SK-N-SH (cell line): Measurements from ENCODE around the gene MACROD1. TPM values are rescaled to one million over a fixed set of nuclear protein-coding genes. Genes with fewer than 3 reads are reported as not detected.

ENCODE experiments used
- CTCF ChIA-PET: fragments of 300-600, 350-600 bp; formaldehyde crosslinking; extraction: SDS; loops from one replicate; lab custom pipeline; 2021; lab: Yijun Ruan, JAX
- POLR2A ChIA-PET: fragments of 350-600 bp; sonication (Branson Sonifier 250); formaldehyde crosslinking; extraction: SDS; loops from one replicate; lab custom pipeline; 2020; ENCODE audit warnings: antibody characterized with exemption, inconsistent platforms; lab: Yijun Ruan, JAX
- DNase-seq: peaks from one replicate; pipeline ENCODE4 v3.0.0; 2012
- H2AFZ ChIP-seq: fragments of 200-600 bp; sonication (generic); 2 replicates; pipeline ENCODE4 v1.8.1; 2016; ENCODE audit warnings: antibody characterized with exemption, mild to moderate bottlenecking, low read depth
- H3F3A ChIP-seq: fragments of 200-600 bp; sonication (generic); replicated peaks from 2 replicates; pipeline ENCODE3; 2016; ENCODE audit warnings: antibody characterized with exemption, mild to moderate bottlenecking; ENCODE audit not compliant: insufficient read depth
- H3K27ac ChIP-seq, 2 experiments: fragments of 200-500 bp in 1 of 2; fragments of 200-600 bp in 1 of 2; sonication (Bioruptor generic) in 1 of 2; sonication (generic), shearing (Covaris generic) in 1 of 2; 2 replicates each; pipeline versions ENCODE4 v1.5.1 to v1.6.1; 2014 to 2016; ENCODE audit warnings: low read depth in 2 of 2, inconsistent platforms in 1 of 2, low read length in 1 of 2, mild to moderate bottlenecking in 1 of 2, mixed read lengths in 1 of 2
- H3K27me3 ChIP-seq: fragments of 200-600 bp; sonication (generic), shearing (Covaris generic); 2 replicates; pipeline ENCODE4 v1.6.1; 2016; ENCODE audit warnings: mixed run types; ENCODE audit not compliant: insufficient read depth
- H3K36me3 ChIP-seq, 2 experiments: fragments of 200-500 bp in 1 of 2; fragments of 200-600 bp in 1 of 2; sonication (Bioruptor generic) in 1 of 2; sonication (generic) in 1 of 2; replicated peaks in 1 of 2; 2 replicates each; pipeline versions ENCODE3 to v1.5.1; 2014 to 2016; ENCODE audit warnings: low read length in 1 of 2, mild to moderate bottlenecking in 1 of 2; ENCODE audit not compliant: insufficient read depth in 2 of 2, control insufficient read depth in 1 of 2
- H3K4me1 ChIP-seq, 2 experiments: fragments of 200-500 bp in 1 of 2; fragments of 200-600 bp in 1 of 2; sonication (Bioruptor generic) in 1 of 2; sonication (generic), shearing (Covaris generic) in 1 of 2; 2 replicates each; pipeline versions ENCODE4 v1.5.1 to v1.6.1; 2014 to 2016; ENCODE audit warnings: low read depth in 1 of 2, low read length in 1 of 2, mixed run types in 1 of 2; ENCODE audit not compliant: insufficient read depth in 2 of 2, control insufficient read depth in 1 of 2
- H3K4me2 ChIP-seq: fragments of 200-600 bp; sonication (generic), shearing (Covaris generic); 2 replicates; pipeline ENCODE4 v1.6.1; 2017; ENCODE audit warnings: mixed run types
- H3K4me3 ChIP-seq, 2 experiments: fragments of 200-500 bp in 1 of 2; fragments of 200-600 bp in 1 of 2; sonication (Bioruptor generic) in 1 of 2; sonication (generic), shearing (Covaris generic) in 1 of 2; 2 replicates each; pipeline versions ENCODE4 v1.5.1 to v1.8.1; 2014 to 2016; ENCODE audit warnings: low read depth in 2 of 2, inconsistent platforms in 1 of 2, low read length in 1 of 2, mild to moderate bottlenecking in 1 of 2, mixed read lengths in 1 of 2, moderate library complexity in 1 of 2
- H3K79me2 ChIP-seq: fragments of 200-600 bp; sonication (generic); 2 replicates; pipeline ENCODE4 v1.8.1; 2017; ENCODE audit warnings: mild to moderate bottlenecking; ENCODE audit not compliant: insufficient read depth
- H3K9ac ChIP-seq: fragments of 200-600 bp; sonication (generic); 2 replicates; pipeline ENCODE4 v1.6.1; 2017; ENCODE audit warnings: mixed run types
- H3K9me2 ChIP-seq: fragments of 200-600 bp; sonication (generic); 2 replicates; pipeline ENCODE4 v1.6.1; 2017; ENCODE audit warnings: mixed run types
- H3K9me3 ChIP-seq: fragments of 200-600 bp; sonication (generic); 2 replicates; pipeline ENCODE4 v1.6.1; 2017; ENCODE audit warnings: mixed run types, mild to moderate bottlenecking, moderate library complexity
- H4K20me1 ChIP-seq: fragments of 200-600 bp; sonication (generic); 2 replicates; pipeline ENCODE4 v1.6.1; 2017; ENCODE audit warnings: mild to moderate bottlenecking, mixed run types; ENCODE audit not compliant: insufficient read depth
- CTCF ChIP-seq: fragments of 200-600 bp; sonication (generic); IDR thresholded peaks from 2 replicates; pipeline ENCODE4 v1.6.1; 2017; ENCODE audit warnings: antibody characterized with exemption, mild to moderate bottlenecking, moderate library complexity
- EZH2phosphoT487 ChIP-seq: fragments of 200-600 bp; sonication (generic); IDR thresholded peaks from 2 replicates; pipeline ENCODE4 v1.6.1; 2017; ENCODE audit warnings: low read depth, mixed run types, mild to moderate bottlenecking, antibody characterized with exemption, moderate library complexity, borderline replicate concordance
- GABPA ChIP-seq: IDR thresholded peaks from 2 replicates; pipeline ENCODE4 v1.4.0; 2012; ENCODE audit warnings: low read depth, mild to moderate bottlenecking
- GATA2 ChIP-seq: sonication (generic); formaldehyde crosslinking; IDR thresholded peaks from 2 replicates; pipeline ENCODE4 v1.5.0; 2020; ENCODE audit warnings: mild to moderate bottlenecking, missing genetic modification reagents
- MEF2A ChIP-seq: IDR thresholded peaks from 2 replicates; pipeline ENCODE4 v1.4.0; 2012; ENCODE audit warnings: low read depth, borderline replicate concordance
- NFIC ChIP-seq: IDR thresholded peaks from 2 replicates; pipeline ENCODE4 v1.4.0; 2012; ENCODE audit warnings: borderline replicate concordance
- POLR2AphosphoS5 ChIP-seq: IDR thresholded peaks from 2 replicates; pipeline ENCODE4 v1.6.1; 2012; ENCODE audit warnings: low read depth, low read length
- RFX5 ChIP-seq: IDR thresholded peaks from 2 replicates; pipeline ENCODE4 v1.6.1; 2012; ENCODE audit warnings: mild to moderate bottlenecking, improper control_type of control experiment, low read length
- SMC3 ChIP-seq: IDR thresholded peaks from 2 replicates; pipeline ENCODE4 v1.6.1; 2012; ENCODE audit warnings: low read depth, low read length, improper control_type of control experiment
- TAF1 ChIP-seq: IDR thresholded peaks from 2 replicates; pipeline ENCODE4 v1.6.1; 2012; ENCODE audit warnings: low read depth, mild to moderate bottlenecking, low read length, moderate library complexity, borderline replicate concordance
- TEAD4 ChIP-seq: IDR thresholded peaks from 2 replicates; pipeline ENCODE4 v1.4.0; 2012; ENCODE audit warnings: mild to moderate bottlenecking, borderline replicate concordance; ENCODE audit not compliant: insufficient read depth
- USF2 ChIP-seq: fragments of 150-350 bp; IDR thresholded peaks from 2 replicates; pipeline ENCODE4 v1.6.1; 2017; ENCODE audit warnings: antibody characterized with exemption, low read length, low read depth, borderline replicate concordance
- YY1 ChIP-seq: IDR thresholded peaks from 2 replicates; pipeline ENCODE4 v1.4.0; 2012; ENCODE audit warnings: low read depth, mild to moderate bottlenecking
- WGBS: methylation state at CpG from one replicate; pipeline ENCODE4 v1.1.6; 2017; ENCODE audit warnings: low lambda C conversion rate; 5-methylcytosine and 5-hydroxymethylcytosine counted together
- polyA plus RNA-seq, 3 experiments: library from polyadenylated mRNA; depleted of rRNA; stranded (reverse); fragments of >200 nt; gene quantifications; 2 replicates each; pipeline ENCODE4 v1.2.3, GENCODE V29; 2012

The MACROD1 gene
- polyA plus RNA-seq, 1 of the 3 experiments (the other 2 are of a cell fraction): 49.1 TPM

GRCh38 chr11:64136765-64137441, 29.0 kb downstream of the MACROD1 start:
- WGBS: 80% methylated on average over 16 of the region's 17 CpGs
- Histone ChIP-seq H4K20me1 (no peaks in the 10 kb centered on the region), H3K79me2 (no peaks in the 10 kb centered on the region), H3K36me3 (no peaks in the 10 kb centered on the region), H3K27me3 (no peaks in the 10 kb centered on the region), H3K4me2 (no peak overlapping the region), H3K27ac (no peak overlapping the region), H3K9me2 (no peaks in the 10 kb centered on the region), H3K4me1 (peaks cover 0 to 54% of the 10 kb centered on the region in 2 experiments; a peak in 2 of 4 replicates), H3F3A (no peaks in the 10 kb centered on the region), H3K4me3 (no peak overlapping the region), H2AFZ (no peak overlapping the region), H3K9me3 (no peaks in the 10 kb centered on the region), H3K9ac (no peak overlapping the region)
- POLR2A ChIA-PET: no interaction called here
- no peak for TF ChIP-seq RFX5
- TF ChIP-seq USF2: no peak
- TF ChIP-seq POLR2AphosphoS5: no peak
- TF ChIP-seq EZH2phosphoT487: no peak
- no peak for TF ChIP-seq CTCF
- TF ChIP-seq NFIC: no peak
- no peak for TF ChIP-seq GATA2 (CRISPR knock-in tag)
- TF ChIP-seq GABPA: no peak
- no peak for TF ChIP-seq TEAD4
- CTCF ChIA-PET: interaction anchor here (0.9 to 1.5 kb wide), 4 partner anchors 11 to 42 kb away, joined by 3 to 4 read pairs (median 3); no protein-coding TSS in a partner anchor
- DNase-seq: no peak

- Histone ChIP-seq H2AFZ (no peak overlapping the region), H3K4me3 (no peak overlapping the region), H3K9ac (no peak overlapping the region), H3K9me2 (no peaks in the 10 kb centered on the region), H3K79me2 (no peaks in the 10 kb centered on the region), H3K4me1 (peaks cover 0 to 52% of the 10 kb centered on the region in 2 experiments; a peak in 2 of 4 replicates), H3K27me3 (no peaks in the 10 kb centered on the region), H4K20me1 (no peaks in the 10 kb centered on the region), H3K27ac (no peak overlapping the region; a peak in 1 of 4 replicates), H3F3A (no peaks in the 10 kb centered on the region), H3K36me3 (no peaks in the 10 kb centered on the region), H3K4me2 (no peak overlapping the region), H3K9me3 (no peaks in the 10 kb centered on the region)
- ChIA-PET CTCF (interaction anchor here (1.4 to 4.6 kb wide), 3 partner anchors 11 to 13 kb away, joined by 4 to 25 read pairs (median 5); no protein-coding TSS in a partner anchor), POLR2A (no interaction called here)
- no peak for DNase-seq
- TF ChIP-seq TAF1 (no peak), YY1 (no peak), SMC3 (no peak), MEF2A (no peak), CTCF (no peak)
- 86% methylated on average over 12 of the region's 17 CpGs for WGBS
Measured at GRCh38 chr11:64135711-64136110, 30.2 kb downstream of the MACROD1 start.
